OCI-LY1 (cell line): ENCODE data around the gene LAMA5.

Source experiments
- H2AFZ ChIP-seq: fragments of 200-600 bp; sonication (generic), shearing (Covaris generic); 2 replicates; pipeline ENCODE4 v1.6.0; 2014; ENCODE audit warnings: antibody characterized with exemption, mild to moderate bottlenecking, low read length
- H3F3A ChIP-seq: fragments of 200-600 bp; sonication (generic), shearing (Covaris generic); 2 replicates; pipeline ENCODE4 v1.6.0; 2014; ENCODE audit warnings: mild to moderate bottlenecking, antibody characterized with exemption, low read length, moderate library complexity; ENCODE audit not compliant: insufficient read depth
- H3K27ac ChIP-seq: fragments of 200-600 bp; sonication (generic); 2 replicates; pipeline ENCODE4 v1.5.1; 2014; ENCODE audit warnings: low read length, mixed run types, mild to moderate bottlenecking, low read depth; ENCODE audit not compliant: poor library complexity, severe bottlenecking
- H3K27me3 ChIP-seq: fragments of 200-600 bp; sonication (generic); 2 replicates; pipeline ENCODE4 v1.6.0; 2014; ENCODE audit warnings: antibody characterized with exemption, mild to moderate bottlenecking, low read length, moderate library complexity; ENCODE audit not compliant: insufficient read depth
- H3K36me3 ChIP-seq: fragments of 200-600 bp; sonication (generic); 2 replicates; pipeline ENCODE4 v1.6.1; 2014; ENCODE audit warnings: mild to moderate bottlenecking, antibody characterized with exemption, low read length, moderate library complexity, mixed read lengths; ENCODE audit not compliant: insufficient read depth
- H3K4me1 ChIP-seq: fragments of 200-600 bp; sonication (generic); 2 replicates; pipeline ENCODE4 v1.5.1; 2014; ENCODE audit warnings: mild to moderate bottlenecking, low read length, moderate library complexity; ENCODE audit not compliant: insufficient read depth, severe bottlenecking
- H3K4me2 ChIP-seq: fragments of 200-600 bp; sonication (generic), shearing (Covaris generic); 2 replicates; pipeline ENCODE4 v1.6.1; 2014; ENCODE audit warnings: low read length
- H3K4me3 ChIP-seq: fragments of 200-600 bp; sonication (generic); 2 replicates; pipeline ENCODE4 v1.5.1; 2014; ENCODE audit warnings: low read length, low read depth, mild to moderate bottlenecking, mixed read lengths; ENCODE audit not compliant: poor library complexity, severe bottlenecking
- H3K79me2 ChIP-seq: fragments of 200-600 bp; shearing (Covaris generic); 2 replicates; pipeline ENCODE4 v1.6.1; 2016; ENCODE audit warnings: mixed run types, low read length, mixed read lengths; ENCODE audit not compliant: insufficient read depth
- H3K9ac ChIP-seq: fragments of 200-600 bp; sonication (generic), shearing (Covaris generic); 2 replicates; pipeline ENCODE4 v1.6.1; 2014; ENCODE audit warnings: mild to moderate bottlenecking, low read length, mixed read lengths
- H3K9me2 ChIP-seq: fragments of 200-600 bp; sonication (generic), shearing (Covaris generic); 2 replicates; pipeline ENCODE4 v1.6.1; 2014; ENCODE audit warnings: low read depth, mild to moderate bottlenecking, low read length, mixed read lengths
- H3K9me3 ChIP-seq: fragments of 200-600 bp; shearing (Covaris generic); 2 replicates; pipeline ENCODE4 v1.6.1; 2014; ENCODE audit warnings: low read length, mixed read lengths
- H4K20me1 ChIP-seq: fragments of 200-600 bp; sonication (generic), shearing (Covaris generic); 2 replicates; pipeline ENCODE4 v1.6.0; 2016; ENCODE audit warnings: mild to moderate bottlenecking, low read length; ENCODE audit not compliant: insufficient read depth
- CTCF ChIP-seq: fragments of 200-600 bp; sonication (generic), shearing (Covaris generic); IDR thresholded peaks from 2 replicates; pipeline ENCODE4 v1.5.1; 2017; ENCODE audit warnings: mild to moderate bottlenecking, antibody characterized with exemption, low read length, moderate library complexity, mixed read lengths
- EZH2 ChIP-seq: fragments of 200-600 bp; sonication (generic), shearing (Covaris generic); IDR thresholded peaks from 2 replicates; pipeline ENCODE4 v1.8.0; 2017; ENCODE audit warnings: borderline replicate concordance, mixed run types, mild to moderate bottlenecking, antibody characterized with exemption, low read length, moderate library complexity, mixed read lengths

Gene LAMA5

GRCh38 chr20:62408640-62409039 lies 41.5 kb upstream of the LAMA5 start:
- Histone ChIP-seq H3K4me3 (no peak overlapping the region), H4K20me1 (no peaks in the 10 kb centered on the region), H3K36me3 (no peaks in the 10 kb centered on the region), H3K79me2 (0 out of 2 replicates have a peak, but pooled peaks cover 4% of the 10 kb centered on the region), H3K9me2 (no peaks in the 10 kb centered on the region), H2AFZ (no peak overlapping the region), H3K27ac (no peak overlapping the region), H3K4me2 (no peak overlapping the region), H3K9ac (no peak overlapping the region), H3F3A (no peaks in the 10 kb centered on the region), H3K9me3 (no peaks in the 10 kb centered on the region), H3K27me3 (no peaks in the 10 kb centered on the region; the same call in 1 of the 2 replicates), H3K4me1 (peaks cover 35% of the 10 kb centered on the region)
- TF ChIP-seq CTCF (no peak), EZH2 (no peak)

- H3K9ac ChIP-seq = peak overlapping the region; percentile 51; the same call in 1 of the 2 replicates
- peak overlapping the region; percentile 57 for H3K4me3 ChIP-seq
- no peaks in the 10 kb centered on the region; the same call in 1 of the 2 replicates for H3K27me3 ChIP-seq
- no peaks in the 10 kb centered on the region for H3F3A ChIP-seq
- no peaks in the 10 kb centered on the region for H4K20me1 ChIP-seq
- peak overlapping the region; percentile 57 for H3K4me2 ChIP-seq
- H2AFZ ChIP-seq = no peak overlapping the region
- H3K36me3 ChIP-seq = peaks cover 3% of the 10 kb centered on the region; the same call in 1 of the 2 replicates
- H3K9me3 ChIP-seq = no peaks in the 10 kb centered on the region
- no peak overlapping the region for H3K27ac ChIP-seq
- no peaks in the 10 kb centered on the region for H3K9me2 ChIP-seq
- TF ChIP-seq EZH2 (no peak), CTCF (no peak)
- 0 out of 2 replicates have a peak, but pooled peaks cover 4% of the 10 kb centered on the region for H3K79me2 ChIP-seq
- peaks cover 35% of the 10 kb centered on the region for H3K4me1 ChIP-seq
These were observed 40.9 kb upstream of the LAMA5 start for GRCh38 chr20:62408055-62408454.

GRCh38 chr20:62407221-62407992 lies 40.3 kb upstream of the LAMA5 start, which contains the start of gene CABLES2:
CABLES2 (minus strand) TSS chr20:62407285; CDS start chr20:62407276, 9 bp downstream.
- peaks cover 9% of the 10 kb centered on the region; the same call in 1 of the 2 replicates for H3K36me3 ChIP-seq
- H3K27me3 ChIP-seq = no peaks in the 10 kb centered on the region; the same call in 1 of the 2 replicates
- H3K9ac ChIP-seq = peak within 1 kb of the TSS; percentile 94
- TF ChIP-seq EZH2 (no peak), CTCF (peak; percentile 23; the same call in 1 of the 2 replicates)
- no peaks in the 10 kb centered on the region for H3K9me3 ChIP-seq
- H3K4me2 ChIP-seq = peak within 1 kb of the TSS; percentile 89
- H2AFZ ChIP-seq = no peak within 1 kb of the TSS
- H3K4me1 ChIP-seq = peaks cover 36% of the 10 kb centered on the region
- peak within 1 kb of the TSS; percentile 13 for H3K27ac ChIP-seq
- H3K4me3 ChIP-seq = peak within 1 kb of the TSS; percentile 84
- H3F3A ChIP-seq = no peaks in the 10 kb centered on the region
- H3K79me2 ChIP-seq = 0 out of 2 replicates have a peak, but pooled peaks cover 4% of the 10 kb centered on the region
- no peaks in the 10 kb centered on the region for H3K9me2 ChIP-seq
- no peaks in the 10 kb centered on the region for H4K20me1 ChIP-seq
